Activated T-helper 17 cell treated with anti-CD3 and anti-CD28 coated beads, Interleukin-2, amount 50 U/mL, for 72 hours (primary cell): ENCODE measurements around the gene CAMK1D. TPM values are rescaled to one million over a fixed set of nuclear protein-coding genes. Genes with fewer than 3 reads are reported as not detected.
A peak's percentile ranks its signal among the peaks of the same experiment; 100 is the strongest.
"Not testable (repeated sequence)": the region's sequence is repeated elsewhere in the genome, so short reads cannot be mapped to it uniquely, and the experiment has no call there.

ENCODE experiments used
- ATAC-seq: fragments of 150-1000 bp; cut with Tn5 transposase; replicated peaks from 2 replicates; pipeline ENCODE4 v1.10.0; 2021; ENCODE audit warnings: mild to moderate bottlenecking, moderate library complexity
- H3K27ac Mint-ChIP-seq: one replicate; pipeline ENCODE4 v1.8.0; 2022; ENCODE audit warnings: mixed read lengths
- H3K27me3 Mint-ChIP-seq: one replicate; pipeline ENCODE4 v1.8.0; 2022; ENCODE audit warnings: mixed read lengths
- H3K36me3 Mint-ChIP-seq: one replicate; pipeline ENCODE4 v1.8.0; 2022; ENCODE audit warnings: low read depth, mild to moderate bottlenecking, mixed read lengths
- H3K4me1 Mint-ChIP-seq: one replicate; pipeline ENCODE4 v1.8.0; 2022; ENCODE audit warnings: mixed read lengths
- H3K4me3 Mint-ChIP-seq: one replicate; pipeline ENCODE4 v1.8.0; 2022; ENCODE audit warnings: mild to moderate bottlenecking, mixed read lengths
- H3K9me3 Mint-ChIP-seq: one replicate; pipeline ENCODE4 v1.8.0; 2022; ENCODE audit warnings: mixed read lengths
- total RNA-seq, 2 donors: library from RNA; stranded (reverse); gene quantifications; one replicate each; pipeline ENCODE4 v1.2.3, GENCODE V29; 2022

Gene CAMK1D
- total RNA-seq, 2 donors from 2014 or later = 10.9 to 20.7 TPM

GRCh38 chr10:12350167-12350872 is 973 bp downstream of the CAMK1D start:
- Mint-ChIP-seq H3K36me3 (peaks cover 22% of the 10 kb centered on the region), H3K27ac (peak overlapping the region; percentile 90), H3K27me3 (peaks cover 11% of the 10 kb centered on the region), H3K9me3 (no peaks in the 10 kb centered on the region), H3K4me3 (peak overlapping the region; percentile 91), H3K4me1 (peaks cover 28% of the 10 kb centered on the region)
- ATAC-seq = peak; percentile 29

- H3K36me3 Mint-ChIP-seq = peaks cover 22% of the 10 kb centered on the region
- no peaks in the 10 kb centered on the region for H3K9me3 Mint-ChIP-seq
- ATAC-seq = no peak
- H3K4me3 Mint-ChIP-seq = peak overlapping the region; percentile 91
- peaks cover 28% of the 10 kb centered on the region for H3K4me1 Mint-ChIP-seq
- peak overlapping the region; percentile 90 for H3K27ac Mint-ChIP-seq
- peaks cover 11% of the 10 kb centered on the region for H3K27me3 Mint-ChIP-seq
Measured at GRCh38 chr10:12350925-12351324, 1.6 kb downstream of the CAMK1D start.

- Mint-ChIP-seq H3K27ac (no peak overlapping the region), H3K27me3 (peaks cover 11% of the 10 kb centered on the region), H3K9me3 (no peaks in the 10 kb centered on the region), H3K4me3 (peak overlapping the region; percentile 91), H3K4me1 (peaks cover 28% of the 10 kb centered on the region), H3K36me3 (peaks cover 22% of the 10 kb centered on the region)
- peak; percentile 18 for ATAC-seq
Measured at GRCh38 chr10:12351447-12351846, 2.1 kb downstream of the CAMK1D start.

GRCh38 chr10:12351889-12352288 is 2.5 kb downstream of the CAMK1D start:
- Mint-ChIP-seq H3K27ac (no peak overlapping the region), H3K4me3 (peak overlapping the region; percentile 91), H3K4me1 (peaks cover 28% of the 10 kb centered on the region), H3K36me3 (peaks cover 22% of the 10 kb centered on the region), H3K27me3 (peaks cover 11% of the 10 kb centered on the region), H3K9me3 (no peaks in the 10 kb centered on the region)
- no peak for ATAC-seq

- ATAC-seq = peak; percentile 56
- Mint-ChIP-seq H3K4me1 (peaks cover 34% of the 10 kb centered on the region), H3K9me3 (no peaks in the 10 kb centered on the region), H3K27me3 (peaks cover 2% of the 10 kb centered on the region), H3K27ac (peak overlapping the region; percentile 52), H3K36me3 (peaks cover 16% of the 10 kb centered on the region), H3K4me3 (peak overlapping the region; percentile 45)
Measured at GRCh38 chr10:12353399-12354242, 4.3 kb downstream of the CAMK1D start.

GRCh38 chr10:12354696-12355095 is 5.3 kb downstream of the CAMK1D start:
- not testable (repeated sequence) for H3K27ac Mint-ChIP-seq, H3K27me3 Mint-ChIP-seq, H3K4me3 Mint-ChIP-seq, H3K9me3 Mint-ChIP-seq, ATAC-seq
- Mint-ChIP-seq H3K4me1 (peaks cover 42% of the 10 kb centered on the region), H3K36me3 (peaks cover 16% of the 10 kb centered on the region)

- Mint-ChIP-seq H3K4me1 (peaks cover 39% of the 10 kb centered on the region), H3K27ac (no peak overlapping the region), H3K9me3 (no peaks in the 10 kb centered on the region), H3K36me3 (peaks cover 12% of the 10 kb centered on the region), H3K4me3 (no peak overlapping the region), H3K27me3 (peaks cover 2% of the 10 kb centered on the region)
- ATAC-seq = no peak
Measured at GRCh38 chr10:12355384-12355783, 6.0 kb downstream of the CAMK1D start.

GRCh38 chr10:12357525-12358151 is 8.3 kb downstream of the CAMK1D start:
- H3K9me3 Mint-ChIP-seq = no peaks in the 10 kb centered on the region
- no peak overlapping the region for H3K27ac Mint-ChIP-seq
- H3K4me1 Mint-ChIP-seq = peaks cover 43% of the 10 kb centered on the region
- H3K36me3 Mint-ChIP-seq = peaks cover 8% of the 10 kb centered on the region
- no peaks in the 10 kb centered on the region for H3K27me3 Mint-ChIP-seq
- no peak overlapping the region for H3K4me3 Mint-ChIP-seq
- no peak for ATAC-seq

GRCh38 chr10:12358863-12359564 is 9.7 kb downstream of the CAMK1D start:
- H3K9me3 Mint-ChIP-seq = no peaks in the 10 kb centered on the region
- H3K4me3 Mint-ChIP-seq = peak overlapping the region; percentile 63
- peaks cover under 1% of the 10 kb centered on the region for H3K36me3 Mint-ChIP-seq
- no peaks in the 10 kb centered on the region for H3K27me3 Mint-ChIP-seq
- H3K27ac Mint-ChIP-seq = no peak overlapping the region
- ATAC-seq = peak; percentile 93
- H3K4me1 Mint-ChIP-seq = peaks cover 33% of the 10 kb centered on the region

GRCh38 chr10:12360461-12360860 is 11.1 kb downstream of the CAMK1D start:
- Mint-ChIP-seq H3K36me3 (no peaks in the 10 kb centered on the region), H3K27ac (no peak overlapping the region), H3K27me3 (no peaks in the 10 kb centered on the region), H3K4me3 (no peak overlapping the region), H3K4me1 (peaks cover 31% of the 10 kb centered on the region), H3K9me3 (no peaks in the 10 kb centered on the region)
- no peak for ATAC-seq

GRCh38 chr10:12361115-12361514 is 11.8 kb downstream of the CAMK1D start:
- H3K27ac Mint-ChIP-seq, ATAC-seq, H3K4me3 Mint-ChIP-seq, H3K27me3 Mint-ChIP-seq, H3K36me3 Mint-ChIP-seq, H3K9me3 Mint-ChIP-seq: not testable (repeated sequence)
- peaks cover 35% of the 10 kb centered on the region for H3K4me1 Mint-ChIP-seq

GRCh38 chr10:12364559-12364958 is 15.2 kb downstream of the CAMK1D start:
- Mint-ChIP-seq H3K27me3 (no peaks in the 10 kb centered on the region), H3K4me3 (no peak overlapping the region), H3K9me3 (no peaks in the 10 kb centered on the region), H3K36me3 (no peaks in the 10 kb centered on the region), H3K4me1 (peaks cover 25% of the 10 kb centered on the region), H3K27ac (no peak overlapping the region)
- ATAC-seq = no peak

GRCh38 chr10:12367272-12367671 is 17.9 kb downstream of the CAMK1D start:
- Mint-ChIP-seq H3K27ac (peak overlapping the region; percentile 77), H3K4me1 (peaks cover 13% of the 10 kb centered on the region), H3K4me3 (no peak overlapping the region), H3K27me3 (no peaks in the 10 kb centered on the region), H3K36me3 (no peaks in the 10 kb centered on the region), H3K9me3 (no peaks in the 10 kb centered on the region)
- ATAC-seq = no peak

- no peaks in the 10 kb centered on the region for H3K27me3 Mint-ChIP-seq
- H3K4me1 Mint-ChIP-seq = peaks cover 17% of the 10 kb centered on the region
- H3K36me3 Mint-ChIP-seq = no peaks in the 10 kb centered on the region
- ATAC-seq = no peak
- H3K4me3 Mint-ChIP-seq = no peak overlapping the region
- no peak overlapping the region for H3K27ac Mint-ChIP-seq
- H3K9me3 Mint-ChIP-seq = no peaks in the 10 kb centered on the region
Measured at GRCh38 chr10:12369982-12370381, 20.6 kb downstream of the CAMK1D start.
